Esophagus squamous epithelium (tissue), 5 donors: ENCODE results near the gene SYNRG. TPM values are rescaled to one million over a fixed set of nuclear protein-coding genes. Genes with fewer than 3 reads are reported as not detected.

Experiments
- DNase-seq: peaks from one replicate; lab custom pipeline; 2025; lab: John Stamatoyannopoulos, UW
- H3K27ac ChIP-seq, 4 donors: fragments of 200-600 bp; sonication (generic); one replicate each; pipeline ENCODE4 v1.5.1; 2016 to 2019; ENCODE audit warnings: mild to moderate bottlenecking in 1 of 4
- H3K27me3 ChIP-seq, 4 donors: fragments of 200-600 bp; sonication (generic); 1 replicate in 3 of 4; 2 replicates in 1 of 4; pipeline versions ENCODE4 v1.5.1 to v1.6.0; 2017 to 2021; ENCODE audit warnings: antibody characterized with exemption in 1 of 4
- H3K36me3 ChIP-seq, 3 donors: fragments of 200-600 bp; sonication (generic); one replicate each; pipeline ENCODE4 v1.5.1; 2016 to 2019
- H3K4me1 ChIP-seq, 3 donors: fragments of 200-600 bp; sonication (generic); one replicate each; pipeline ENCODE4 v1.5.1; 2017 to 2019
- H3K4me3 ChIP-seq, 4 donors: fragments of 200-600 bp; sonication (generic); 1 replicate in 3 of 4; 2 replicates in 1 of 4; pipeline ENCODE4 v1.5.1; 2016 to 2019; ENCODE audit warnings: mild to moderate bottlenecking in 2 of 4, moderate library complexity in 1 of 4
- H3K9me3 ChIP-seq, 3 donors: fragments of 200-600 bp; sonication (generic); one replicate each; pipeline ENCODE4 v1.5.1; 2016 to 2019
- POLR2A ChIP-seq, 4 donors: fragments of 450-650 bp; IDR thresholded peaks; one replicate each; pipeline ENCODE4 v1.6.1; 2017; ENCODE audit warnings: antibody characterized with exemption in 4 of 4, mild to moderate bottlenecking in 4 of 4, moderate library complexity in 3 of 4
- WGBS, 2 donors: methylation state at CpG; one replicate each; pipeline ENCODE4 v1.1.5; 2018; 5-methylcytosine and 5-hydroxymethylcytosine counted together
- intact Hi-C: fragments of 100-400 bp; cut with DNase I; formaldehyde crosslinking; loops from one replicate; pipeline ENCODE4 v1.15.0; 2022
- total RNA-seq, 4 donors: library from RNA; depleted of rRNA; stranded (reverse); fragments of >200 nt; gene quantifications; one replicate each; pipeline ENCODE4 v1.1.0, GENCODE V29; 2016
- TF ChIP-seq, protein P1 (sequence below), 6 experiments: fragments of 450-650 bp in 4 of 6; fragments of 200-600 bp in 2 of 6; sonication (generic) in 2 of 6; IDR thresholded peaks; one replicate each; pipeline ENCODE4 v1.5.1; 2016 to 2019; ENCODE audit warnings: antibody characterized with exemption in 6 of 6, mild to moderate bottlenecking in 4 of 6, moderate library complexity in 4 of 6
- donor health status: DM: yes; HTN: yes; CAD: no.

The SYNRG gene
- total RNA-seq, 4 donors from 2014 or later: 16.5 to 24.2 (median 21.3) TPM

DNA sequence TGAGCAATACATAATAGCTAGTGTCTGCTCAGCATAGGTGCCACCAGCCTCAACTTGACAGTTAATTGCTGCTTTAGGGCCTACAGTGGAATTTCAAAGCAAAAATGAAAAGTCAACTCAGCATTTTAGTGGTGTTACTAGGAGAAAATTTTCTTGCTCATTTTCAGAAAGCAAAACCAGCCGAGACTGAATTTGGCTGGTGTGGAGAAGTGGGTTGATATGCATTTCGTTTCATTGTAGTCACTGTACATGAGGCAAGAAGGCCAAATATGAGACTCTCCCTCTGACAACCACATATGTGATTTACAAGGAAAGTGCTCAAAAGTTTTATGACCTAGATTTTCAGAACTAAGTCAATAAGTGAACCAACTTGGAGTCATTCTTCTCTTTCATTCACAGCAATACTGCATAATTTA, 65.6 kb downstream of the SYNRG start:
- Histone ChIP-seq H3K36me3 (peaks cover 0 to 70% (median 31%) of the 10 kb centered on the region in 3 donors), H3K4me3 (no peak overlapping the region), H3K27me3 (no peaks in the 10 kb centered on the region), H3K27ac (no peak overlapping the region), H3K9me3 (no peaks in the 10 kb centered on the region), H3K4me1 (peaks cover 0 to 12% (median 0%) of the 10 kb centered on the region in 3 donors)
- TF ChIP-seq POLR2A (IDR thresholded peaks at IDR 0.05): no peak
- TF ChIP-seq, protein P1, sequence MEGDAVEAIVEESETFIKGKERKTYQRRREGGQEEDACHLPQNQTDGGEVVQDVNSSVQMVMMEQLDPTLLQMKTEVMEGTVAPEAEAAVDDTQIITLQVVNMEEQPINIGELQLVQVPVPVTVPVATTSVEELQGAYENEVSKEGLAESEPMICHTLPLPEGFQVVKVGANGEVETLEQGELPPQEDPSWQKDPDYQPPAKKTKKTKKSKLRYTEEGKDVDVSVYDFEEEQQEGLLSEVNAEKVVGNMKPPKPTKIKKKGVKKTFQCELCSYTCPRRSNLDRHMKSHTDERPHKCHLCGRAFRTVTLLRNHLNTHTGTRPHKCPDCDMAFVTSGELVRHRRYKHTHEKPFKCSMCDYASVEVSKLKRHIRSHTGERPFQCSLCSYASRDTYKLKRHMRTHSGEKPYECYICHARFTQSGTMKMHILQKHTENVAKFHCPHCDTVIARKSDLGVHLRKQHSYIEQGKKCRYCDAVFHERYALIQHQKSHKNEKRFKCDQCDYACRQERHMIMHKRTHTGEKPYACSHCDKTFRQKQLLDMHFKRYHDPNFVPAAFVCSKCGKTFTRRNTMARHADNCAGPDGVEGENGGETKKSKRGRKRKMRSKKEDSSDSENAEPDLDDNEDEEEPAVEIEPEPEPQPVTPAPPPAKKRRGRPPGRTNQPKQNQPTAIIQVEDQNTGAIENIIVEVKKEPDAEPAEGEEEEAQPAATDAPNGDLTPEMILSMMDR (IDR thresholded peaks at IDR 0.05): no peak
- no peak for DNase-seq
- 84% methylated on average over 2 of the region's 2 CpGs for WGBS, 2 donors
- intact Hi-C loops: no loop called here

DNA sequence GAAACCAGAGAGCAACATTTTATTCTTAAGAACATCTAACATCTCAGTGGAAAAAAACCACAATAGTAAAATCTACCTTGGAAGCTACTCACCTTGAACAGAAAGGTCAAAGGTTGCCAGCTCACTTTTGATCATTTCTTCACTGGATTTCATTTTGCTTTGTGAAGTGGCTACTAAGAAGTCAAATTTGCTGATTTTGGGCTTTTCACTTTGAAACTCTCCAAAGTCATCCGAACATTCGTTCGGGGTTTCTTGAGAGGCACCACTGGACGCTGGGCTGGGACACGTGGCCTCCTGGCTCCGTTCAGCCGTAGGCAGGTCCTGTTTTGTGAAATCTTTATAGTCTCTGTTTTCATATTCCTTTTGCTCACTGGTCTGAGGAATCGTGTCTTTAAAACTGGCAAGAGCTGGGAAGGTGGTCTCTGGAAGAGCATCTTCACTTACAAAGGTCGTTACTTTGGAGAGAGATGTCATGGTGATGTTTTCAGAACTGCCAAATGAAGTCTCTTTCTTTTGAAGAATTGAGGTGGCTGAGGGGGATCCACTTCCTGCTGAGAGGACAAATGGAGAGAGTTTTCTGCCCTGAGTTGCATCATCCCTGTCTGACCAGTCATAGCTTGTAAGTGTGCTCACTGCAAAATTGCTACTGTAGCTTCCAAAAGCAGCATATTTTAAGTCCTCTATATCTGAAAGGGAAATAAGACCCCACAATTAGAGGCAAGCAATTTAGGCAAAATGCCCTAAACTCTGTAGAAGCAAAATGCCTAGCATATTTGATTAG, 67.1 kb downstream of the SYNRG start:
- no peaks in the 10 kb centered on the region for H3K27me3 ChIP-seq
- peaks cover 0 to 7% (median 0%) of the 10 kb centered on the region in 3 donors for H3K4me1 ChIP-seq
- no peak for TF ChIP-seq POLR2A (IDR thresholded peaks at IDR 0.05)
- TF ChIP-seq, protein P1 (IDR thresholded peaks at IDR 0.05): no peak
- no peaks in the 10 kb centered on the region for H3K9me3 ChIP-seq
- peaks cover 0 to 78% (median 44%) of the 10 kb centered on the region in 3 donors for H3K36me3 ChIP-seq
- intact Hi-C loops: no loop called here
- DNase-seq: no peak
- WGBS, 2 donors: 85 to 90% methylated on average over 9 of the region's 9 CpGs
- H3K4me3 ChIP-seq: no peak overlapping the region
- no peak overlapping the region for H3K27ac ChIP-seq

DNA sequence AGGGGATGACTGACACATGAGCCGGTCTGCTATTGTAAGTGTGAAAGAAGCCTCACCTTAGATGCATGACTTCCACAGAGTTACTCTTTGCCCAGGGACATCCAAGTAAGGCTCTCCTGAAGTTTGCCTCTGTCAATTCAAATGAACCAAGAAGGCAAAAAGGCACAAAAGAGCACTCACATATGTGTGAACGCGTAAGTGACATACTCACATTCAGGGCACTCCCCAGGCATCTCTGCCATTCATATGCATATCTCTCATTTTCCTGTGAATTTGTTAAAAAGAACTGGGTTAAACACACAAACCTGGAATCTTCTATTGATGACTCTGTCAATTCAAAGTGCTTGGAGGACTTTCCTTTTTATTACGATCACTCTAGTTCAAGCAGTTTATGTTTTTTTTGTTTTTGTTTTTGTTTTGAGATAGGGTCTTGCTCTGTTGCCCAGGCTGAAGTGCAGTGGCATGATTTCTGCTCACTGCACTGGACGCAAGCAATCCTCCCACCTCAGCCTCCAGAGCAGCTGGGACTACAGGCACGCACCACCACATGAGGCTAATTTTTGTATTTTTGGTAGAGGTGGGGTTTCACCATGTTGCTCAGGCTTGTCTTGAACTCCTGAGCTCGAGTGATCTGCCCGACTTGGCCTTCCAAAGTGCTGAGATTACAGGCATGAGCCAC, 70.1 kb downstream of the SYNRG start:
- no peak overlapping the region for H3K27ac ChIP-seq
- H3K4me3 ChIP-seq: no peak overlapping the region
- DNase-seq: no peak
- no peaks in the 10 kb centered on the region for H3K27me3 ChIP-seq
- intact Hi-C loops: no loop called here
- H3K9me3 ChIP-seq: no peaks in the 10 kb centered on the region
- no peak for TF ChIP-seq POLR2A (IDR thresholded peaks at IDR 0.05)
- whole genome bisulfite sequencing, 2 donors: 91 to 97% methylated on average over 8 of the region's 8 CpGs
- H3K36me3 ChIP-seq: peaks cover 0 to 94% (median 64%) of the 10 kb centered on the region in 3 donors
- H3K4me1 ChIP-seq: no peaks in the 10 kb centered on the region

DNA sequence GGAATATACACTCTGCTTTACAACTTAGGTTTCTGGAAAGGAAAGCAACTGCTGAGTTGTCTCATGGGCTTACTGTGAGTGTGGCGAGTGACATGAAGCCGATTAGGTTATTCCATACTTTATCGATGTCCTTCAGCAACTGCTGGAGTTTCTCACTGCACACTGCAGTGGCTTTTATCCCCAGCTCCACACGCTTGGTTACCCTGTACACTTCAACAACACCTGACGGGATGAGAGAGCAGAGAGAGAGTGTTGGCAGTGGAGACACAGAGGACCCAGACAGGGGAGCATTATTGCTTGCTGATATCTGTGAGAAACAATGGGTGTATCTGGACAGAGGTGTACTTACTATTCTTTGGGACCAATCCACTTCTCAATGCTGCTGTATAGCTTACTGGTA, 73.3 kb downstream of the SYNRG start:
- Histone ChIP-seq H3K27me3 (no peaks in the 10 kb centered on the region), H3K4me3 (no peak overlapping the region), H3K36me3 (peaks cover 4 to 96% (median 55%) of the 10 kb centered on the region in 3 donors), H3K4me1 (no peaks in the 10 kb centered on the region), H3K9me3 (no peaks in the 10 kb centered on the region), H3K27ac (no peak overlapping the region)
- DNase-seq: no peak
- intact Hi-C loops: no loop called here
- 96 to 100% methylated on average over 5 of the region's 5 CpGs for WGBS, 2 donors
- no peak for TF ChIP-seq POLR2A (IDR thresholded peaks at IDR 0.05)
- TF ChIP-seq, protein P1 (IDR thresholded peaks at IDR 0.05): no peak

DNA sequence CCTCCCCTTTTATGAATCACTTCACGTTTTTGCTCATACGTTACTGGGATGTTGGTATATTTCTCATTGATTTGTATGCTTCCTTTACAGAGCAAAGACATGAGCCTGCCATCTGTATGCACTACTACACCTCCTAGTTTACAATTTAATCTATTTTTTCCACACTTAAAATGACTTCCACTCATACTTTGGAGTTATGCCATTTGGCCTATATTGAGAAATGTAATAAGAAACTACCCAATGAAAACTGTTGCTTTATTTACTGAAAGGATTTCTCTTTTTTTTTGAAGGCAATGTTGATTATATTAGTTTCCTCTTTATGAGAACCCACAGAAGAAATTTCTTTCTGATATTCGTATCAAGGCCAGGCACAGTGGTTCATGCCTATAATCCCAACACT, 76.5 kb downstream of the SYNRG start:
- no peak for DNase-seq
- intact Hi-C loops: no loop called here
- 76 to 81% methylated on average over 3 of the region's 3 CpGs for WGBS, 2 donors
- no peak overlapping the region for H3K4me3 ChIP-seq
- no peaks in the 10 kb centered on the region for H3K4me1 ChIP-seq
- no peak overlapping the region for H3K27ac ChIP-seq
- peaks cover 4 to 96% (median 36%) of the 10 kb centered on the region in 3 donors for H3K36me3 ChIP-seq
- no peaks in the 10 kb centered on the region for H3K27me3 ChIP-seq
- no peak for TF ChIP-seq POLR2A (IDR thresholded peaks at IDR 0.05)
- TF ChIP-seq, protein P1 (IDR thresholded peaks at IDR 0.05): no peak
- no peaks in the 10 kb centered on the region for H3K9me3 ChIP-seq
